ENCODE data around the gene CEP68. TPM values are rescaled to one million over a fixed set of nuclear protein-coding genes. Genes with fewer than 3 reads are reported as not detected.

Gene CEP68
- polyA plus RNA-seq, 3 donors, result 28.0 to 31.3 (median 29.2) TPM

- no peak for DNase-seq (ENCODE audit: extremely low read depth in 1 of 11, low read depth in 9 of 11, low spot score in 4 of 11)
Measured at GRCh38 chr2:65071499-65072180, 15.4 kb downstream of the CEP68 start.

- no peak for DNase-seq (ENCODE audit: extremely low read depth in 1 of 11, low read depth in 9 of 11, low spot score in 4 of 11)
Measured at GRCh38 chr2:65072181-65072970, 16.2 kb downstream of the CEP68 start.

- DNase-seq (ENCODE audit: extremely low read depth in 1 of 11, low read depth in 9 of 11, low spot score in 4 of 11), result no peak
Measured at GRCh38 chr2:65073879-65074565, 17.8 kb downstream of the CEP68 start.

- no peak for DNase-seq (ENCODE audit: extremely low read depth in 1 of 11, low read depth in 9 of 11, low spot score in 4 of 11)
Measured at GRCh38 chr2:65075176-65075575, 19.0 kb downstream of the CEP68 start.

DNA sequence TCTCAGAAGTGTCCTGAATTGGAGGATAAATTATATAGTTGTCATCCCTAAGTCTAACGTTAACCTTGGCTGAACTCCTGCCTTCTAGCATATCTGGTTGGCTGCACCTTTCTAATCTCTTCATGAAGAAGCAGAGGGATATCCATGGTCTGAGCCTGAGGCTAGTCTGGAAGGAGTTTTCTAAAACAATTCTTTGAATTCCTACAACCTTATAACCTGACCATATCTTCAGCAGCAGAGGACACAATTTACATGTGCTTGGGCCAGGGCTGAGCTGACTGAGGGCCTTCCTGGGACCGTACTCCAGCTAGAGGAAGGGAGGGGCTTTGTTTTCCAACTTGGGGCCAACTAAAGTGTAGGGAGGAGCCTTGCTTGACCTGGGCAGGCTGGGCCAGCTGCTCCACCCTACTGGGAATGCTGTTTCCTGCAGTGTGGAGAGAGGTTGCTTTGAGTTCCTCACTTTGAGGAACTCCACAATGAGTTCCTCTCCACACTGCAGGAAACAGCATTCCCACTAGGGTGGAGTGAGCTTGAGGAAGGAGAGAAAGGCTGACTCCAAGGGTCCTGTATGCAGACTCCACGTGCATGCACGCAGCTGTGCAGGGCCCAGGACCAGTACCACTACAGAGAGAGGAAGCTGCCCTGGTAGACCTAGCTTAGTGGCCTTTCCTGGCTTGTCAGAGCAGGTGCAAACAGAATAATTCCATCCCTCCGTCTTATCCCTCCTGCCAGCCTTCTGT, 19.6 kb downstream of the CEP68 start:
- no peak for DNase-seq (ENCODE audit: extremely low read depth in 1 of 11, low read depth in 9 of 11, low spot score in 4 of 11)

GRCh38 chr2:65076345-65076710, 20.1 kb downstream of the CEP68 start:
- DNase-seq (ENCODE audit: extremely low read depth in 1 of 11, low read depth in 9 of 11, low spot score in 4 of 11), result no peak

DNA sequence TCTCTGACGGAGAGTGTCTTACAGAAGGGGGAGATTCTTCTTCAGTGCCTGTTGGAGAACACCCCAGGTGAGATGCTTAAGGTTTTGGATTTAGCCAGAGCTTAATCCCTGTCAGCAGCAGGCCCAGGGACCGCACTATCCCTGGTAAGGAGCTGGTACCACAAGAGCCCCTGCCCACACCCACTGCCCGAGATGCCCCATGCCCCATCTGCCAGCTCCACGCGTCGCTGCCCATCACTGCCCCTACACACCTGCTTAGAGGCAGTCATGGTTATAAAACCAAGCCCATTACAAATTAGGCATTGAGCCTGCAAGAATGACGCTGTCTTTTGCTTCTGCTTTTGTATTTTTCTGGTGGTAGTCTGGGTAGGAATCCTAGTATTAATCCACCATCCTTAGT, 21.7 kb downstream of the CEP68 start:
- DNase-seq (ENCODE audit: extremely low read depth in 1 of 11, low read depth in 9 of 11, low spot score in 4 of 11), result no peak

- no peak for DNase-seq (ENCODE audit: extremely low read depth in 1 of 11, low read depth in 9 of 11, low spot score in 4 of 11)
Measured at GRCh38 chr2:65079017-65079416, 22.8 kb downstream of the CEP68 start.

DNA sequence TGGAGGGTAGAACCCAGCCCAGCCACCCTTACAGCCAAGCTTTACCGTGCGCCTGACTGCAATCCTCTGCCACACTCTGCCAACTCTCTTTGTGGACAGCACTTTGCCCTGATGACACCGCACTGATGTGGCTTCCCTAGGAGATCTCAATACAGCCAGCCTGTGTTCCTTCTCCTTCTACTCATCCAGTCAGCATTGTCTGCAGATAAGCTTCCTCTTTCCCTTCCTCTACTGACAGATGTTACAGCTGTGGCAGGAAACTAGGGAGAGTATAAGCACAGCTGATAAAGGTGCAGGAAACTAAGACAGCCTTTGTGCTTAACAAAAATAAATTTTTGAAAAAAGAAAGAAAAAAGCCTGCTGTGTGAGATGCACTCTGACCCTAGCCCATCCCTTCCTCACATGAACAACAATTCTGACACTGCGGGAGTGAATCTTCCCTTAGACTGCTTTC, 25.0 kb downstream of the CEP68 start:
- DNase-seq (ENCODE audit: extremely low read depth in 1 of 11, low read depth in 9 of 11, low spot score in 4 of 11), result no peak

GRCh38 chr2:65085148-65085547, 28.9 kb downstream of the CEP68 start:
- DNase-seq (ENCODE audit: extremely low read depth in 1 of 11, low read depth in 9 of 11, low spot score in 4 of 11), result no peak

- DNase-seq (ENCODE audit: extremely low read depth in 1 of 11, low read depth in 9 of 11, low spot score in 4 of 11), result no peak
Measured at GRCh38 chr2:65092791-65093190, 36.6 kb downstream of the CEP68 start.

- no peak for DNase-seq (ENCODE audit: extremely low read depth in 1 of 11, low read depth in 9 of 11, low spot score in 4 of 11)
Measured at GRCh38 chr2:65093211-65093610, 37.0 kb downstream of the CEP68 start.

DNA sequence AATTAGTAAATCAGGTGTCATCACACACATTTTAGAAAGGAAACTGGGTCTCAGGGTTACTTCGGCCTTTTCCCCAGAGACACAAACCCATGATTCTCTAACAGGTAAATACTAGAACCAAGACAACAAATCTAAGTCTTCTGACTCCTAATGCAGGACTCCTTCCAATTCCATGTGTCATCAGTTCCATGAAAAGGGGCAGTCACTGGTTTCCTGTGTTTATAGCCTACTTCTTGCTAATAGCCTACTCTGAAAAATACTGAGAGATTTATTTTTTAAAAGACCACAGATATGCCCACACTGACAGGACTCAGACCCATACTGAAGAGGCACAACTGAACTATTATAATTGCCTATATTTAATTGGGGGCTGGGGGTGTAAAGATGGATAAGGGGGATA, 40.7 kb downstream of the CEP68 start:
- DNase-seq (ENCODE audit: extremely low read depth in 1 of 11, low read depth in 9 of 11, low spot score in 4 of 11), result no peak

- no peak for DNase-seq (ENCODE audit: extremely low read depth in 1 of 11, low read depth in 9 of 11, low spot score in 4 of 11)
Measured at GRCh38 chr2:65097844-65098243, 41.6 kb downstream of the CEP68 start.

DNA sequence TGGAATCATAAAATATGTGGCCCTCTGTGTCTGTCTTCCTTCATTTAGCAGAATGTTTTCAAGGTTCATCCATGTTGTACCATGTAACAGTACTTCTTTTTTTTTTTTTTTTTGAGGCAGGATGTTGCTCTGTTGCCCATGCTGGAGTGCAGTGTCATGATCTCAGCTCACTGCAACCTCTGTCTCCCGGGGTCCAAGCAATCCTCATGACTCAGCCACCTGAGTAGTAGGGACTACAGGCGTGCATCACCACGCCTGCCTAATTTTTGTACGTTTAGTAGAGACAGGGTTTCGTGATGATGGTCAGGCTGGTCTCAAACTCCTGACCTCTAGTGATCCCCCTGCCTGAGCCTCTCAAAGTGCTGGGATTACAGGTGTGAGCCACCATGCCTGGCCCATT, 42.5 kb downstream of the CEP68 start:
- no peak for DNase-seq (ENCODE audit: extremely low read depth in 1 of 11, low read depth in 9 of 11, low spot score in 4 of 11)

DNA sequence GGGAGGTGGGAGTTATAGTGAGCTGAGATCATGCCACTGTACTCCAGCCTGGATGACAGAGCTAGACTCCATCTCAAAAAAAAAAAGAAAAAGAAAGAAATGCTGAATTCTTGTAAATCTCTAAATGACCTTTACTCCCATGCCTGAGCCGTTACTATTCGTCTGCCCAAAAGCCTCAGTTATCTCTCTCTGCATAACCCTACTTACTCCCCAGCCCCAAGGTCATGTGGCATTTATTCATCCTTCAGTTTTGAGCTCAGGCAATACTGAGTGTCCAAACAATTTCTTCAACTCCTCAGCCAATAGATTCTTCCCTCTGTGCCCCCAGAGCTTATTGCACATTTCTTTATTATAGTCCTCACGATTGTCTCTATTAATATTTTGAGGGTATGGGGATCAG, 44.9 kb downstream of the CEP68 start:
- no peak for DNase-seq (ENCODE audit: extremely low read depth in 1 of 11, low read depth in 9 of 11, low spot score in 4 of 11)

DNA sequence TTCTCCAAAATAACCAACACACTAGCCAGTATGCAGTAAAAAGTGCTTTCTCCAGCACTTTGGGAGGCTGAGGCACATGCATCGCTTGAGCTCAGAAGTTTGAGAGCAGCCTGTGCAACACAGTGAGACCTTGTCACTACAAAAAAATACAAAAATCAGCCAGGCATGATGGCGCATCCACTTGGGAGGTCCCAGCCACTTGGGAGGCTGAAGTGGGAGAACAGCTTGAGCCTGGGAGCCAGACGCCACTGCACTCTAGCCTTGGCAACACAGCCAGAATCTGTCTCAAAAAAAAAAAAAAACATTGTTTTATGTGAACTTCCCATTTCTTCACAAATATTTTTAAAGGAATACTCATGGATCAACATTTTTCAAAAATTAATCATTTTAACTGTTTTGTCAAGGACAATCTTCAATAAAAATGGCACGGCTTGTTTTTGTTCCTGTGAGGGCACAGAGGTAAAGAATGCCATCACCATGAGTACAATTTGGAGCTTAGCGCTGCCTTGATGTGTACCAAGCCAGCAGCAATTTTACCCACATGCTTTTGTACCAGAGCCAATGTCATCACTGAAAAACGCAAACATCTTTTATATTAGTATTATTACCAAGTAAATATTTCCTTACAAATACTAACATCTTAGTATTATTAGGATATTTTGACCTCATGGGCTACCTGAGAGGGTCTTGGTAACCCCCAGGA, 46.9 kb downstream of the CEP68 start:
- peak in 2 of 11 donors; percentile 22 to 25 for DNase-seq (ENCODE audit: extremely low read depth in 1 of 11, low read depth in 9 of 11, low spot score in 4 of 11)

DNA sequence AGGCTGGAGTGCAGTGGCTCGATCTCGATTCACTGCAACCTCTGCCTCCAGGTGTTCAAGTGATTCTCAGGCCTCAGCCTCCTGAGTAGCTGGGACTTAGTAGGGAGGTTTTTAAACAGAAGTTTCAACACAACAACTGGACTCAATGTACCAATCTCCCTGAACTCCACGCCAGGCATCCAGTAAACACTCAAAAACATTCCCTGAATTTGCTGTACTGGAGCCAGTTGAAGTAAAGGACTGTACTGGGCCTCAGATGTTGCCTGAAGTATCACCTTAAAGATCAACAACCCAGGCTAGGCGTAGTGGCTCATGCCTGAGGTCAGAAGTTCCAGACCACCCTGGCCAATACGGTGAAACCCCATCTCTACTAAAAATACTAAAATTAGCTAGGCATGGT, 51.3 kb downstream of the CEP68 start:
- DNase-seq (ENCODE audit: extremely low read depth in 1 of 11, low read depth in 9 of 11, low spot score in 4 of 11), result no peak

DNA sequence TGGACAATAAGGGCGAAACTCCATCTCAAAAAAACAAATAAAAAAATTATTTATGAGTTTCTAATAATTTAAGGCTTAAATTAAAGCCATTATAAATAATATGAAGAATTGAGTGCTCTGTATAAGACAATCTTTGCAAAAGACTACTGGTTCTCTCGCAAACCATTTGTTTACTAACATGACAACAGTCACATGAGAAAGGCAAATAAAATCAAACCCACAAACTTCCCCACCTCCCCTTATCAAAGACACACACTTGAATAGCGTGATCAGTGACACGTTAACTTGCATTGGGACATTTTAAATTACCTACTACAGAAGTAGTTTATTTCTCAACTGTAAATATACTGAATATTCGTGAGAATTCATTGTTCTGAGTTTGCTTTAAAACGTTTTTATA, 52.6 kb downstream of the CEP68 start:
- no peak for DNase-seq (ENCODE audit: extremely low read depth in 1 of 11, low read depth in 9 of 11, low spot score in 4 of 11)
